H9 (cell line): ENCODE measurements around the gene IL10. TPM values are rescaled to one million over a fixed set of nuclear protein-coding genes. Genes with fewer than 3 reads are reported as not detected.

ENCODE experiments used
- DNase-seq: peaks from one replicate; pipeline ENCODE4 v3.0.0-alpha.2; 2017
- H2AFZ ChIP-seq: one replicate; pipeline ENCODE4 v1.6.1; 2013; ENCODE audit warnings: mild to moderate bottlenecking, low read length, control low read depth, moderate library complexity
- H2AK5ac ChIP-seq: 2 replicates; pipeline ENCODE4 v1.6.1; 2013; ENCODE audit warnings: low read length, control low read depth, mixed read lengths; ENCODE audit not compliant: insufficient read length
- H2BK120ac ChIP-seq: one replicate; pipeline ENCODE4 v1.6.1; 2013; ENCODE audit warnings: low read depth, mild to moderate bottlenecking, low read length, control low read depth, inconsistent platforms; ENCODE audit not compliant: poor library complexity, severe bottlenecking
- H2BK12ac ChIP-seq: 2 replicates; pipeline ENCODE4 v1.6.1; 2013; ENCODE audit warnings: low read length, control low read depth, mixed read lengths, low read depth; ENCODE audit not compliant: insufficient read length
- H2BK15ac ChIP-seq: 2 replicates; pipeline ENCODE4 v1.6.1; 2013; ENCODE audit warnings: low read depth, low read length, control low read depth
- H2BK20ac ChIP-seq: one replicate; pipeline ENCODE4 v1.6.1; 2013; ENCODE audit warnings: low read depth, mild to moderate bottlenecking, low read length, control low read depth, inconsistent platforms; ENCODE audit not compliant: poor library complexity, severe bottlenecking
- H2BK5ac ChIP-seq: 2 replicates; pipeline ENCODE4 v1.6.1; 2013; ENCODE audit warnings: low read length, control low read depth, mixed read lengths; ENCODE audit not compliant: insufficient read length
- H3K14ac ChIP-seq: 2 replicates; pipeline ENCODE4 v1.6.1; 2013; ENCODE audit warnings: low read length, control low read depth; ENCODE audit not compliant: insufficient read depth
- H3K18ac ChIP-seq: 2 replicates; pipeline ENCODE4 v1.6.1; 2013; ENCODE audit warnings: low read depth, mild to moderate bottlenecking, mixed read lengths, low read length, control low read depth; ENCODE audit not compliant: insufficient read length
- H3K23ac ChIP-seq: 2 replicates; pipeline ENCODE4 v1.6.1; 2013; ENCODE audit warnings: low read length, control low read depth, mixed read lengths, low read depth; ENCODE audit not compliant: insufficient read length
- H3K23me2 ChIP-seq: 2 replicates; pipeline ENCODE4 v1.6.1; 2013; ENCODE audit warnings: low read depth, mild to moderate bottlenecking, mixed read lengths, low read length, control low read depth; ENCODE audit not compliant: insufficient read length, poor library complexity, severe bottlenecking
- H3K27ac ChIP-seq: 2 replicates; pipeline ENCODE4 v1.5.1; 2013; ENCODE audit warnings: low read length, control low read depth, mixed read lengths, low read depth; ENCODE audit not compliant: insufficient read length
- H3K27me3 ChIP-seq: 2 replicates; pipeline ENCODE4 v1.6.1; 2013; ENCODE audit warnings: low read length, control low read depth, inconsistent platforms; ENCODE audit not compliant: insufficient read depth
- H3K4ac ChIP-seq: 2 replicates; pipeline ENCODE4 v1.6.1; 2013; ENCODE audit warnings: low read depth, mild to moderate bottlenecking, control low read depth, inconsistent platforms, low read length, moderate library complexity
- H3K4me1 ChIP-seq: 2 replicates; pipeline ENCODE4 v1.6.1; 2013; ENCODE audit warnings: low read length, control low read depth, inconsistent platforms; ENCODE audit not compliant: insufficient read depth
- H3K4me2 ChIP-seq: 2 replicates; pipeline ENCODE4 v1.6.1; 2013; ENCODE audit warnings: low read length, control low read depth, mixed read lengths; ENCODE audit not compliant: insufficient read length, insufficient read depth
- H3K56ac ChIP-seq: 2 replicates; pipeline ENCODE4 v1.6.1; 2013; ENCODE audit warnings: low read depth, mild to moderate bottlenecking, mixed read lengths, low read length, control low read depth; ENCODE audit not compliant: insufficient read length
- H3K79me1 ChIP-seq: 2 replicates; pipeline ENCODE4 v1.6.1; 2013; ENCODE audit warnings: low read depth, mild to moderate bottlenecking, moderate library complexity, low read length, control low read depth, inconsistent platforms; ENCODE audit not compliant: insufficient read depth, poor library complexity, severe bottlenecking
- H3K79me2 ChIP-seq: 2 replicates; pipeline ENCODE4 v1.6.1; 2013; ENCODE audit warnings: low read length, control low read depth, inconsistent platforms; ENCODE audit not compliant: insufficient read depth
- H3K9ac ChIP-seq: 2 replicates; pipeline ENCODE4 v1.6.1; 2013; ENCODE audit warnings: low read length, control low read depth, mixed read lengths; ENCODE audit not compliant: insufficient read length; ENCODE audit errors: extremely low read depth
- H3K9me3 ChIP-seq: one replicate; pipeline ENCODE4 v1.6.1; 2013; ENCODE audit warnings: low read depth, low read length, inconsistent platforms; ENCODE audit not compliant: control insufficient read depth
- H3T11ph ChIP-seq: one replicate; pipeline ENCODE4 v1.6.1; 2013; ENCODE audit warnings: mild to moderate bottlenecking, low read length, control low read depth, inconsistent platforms
- H4K20me1 ChIP-seq: one replicate; pipeline ENCODE4 v1.6.1; 2013; ENCODE audit not compliant: control insufficient read depth, insufficient read length, insufficient read depth
- H4K5ac ChIP-seq: 2 replicates; pipeline ENCODE4 v1.6.1; 2013; ENCODE audit warnings: low read depth, mild to moderate bottlenecking, mixed read lengths, low read length, control low read depth; ENCODE audit not compliant: insufficient read length
- H4K8ac ChIP-seq: replicated peaks from 2 replicates; pipeline ENCODE4 v1.6.1; 2013; ENCODE audit warnings: low read length, control low read depth, mixed read lengths, low read depth; ENCODE audit not compliant: insufficient read length
- H4K91ac ChIP-seq: 2 replicates; pipeline ENCODE4 v1.6.1; 2013; ENCODE audit warnings: low read depth, mild to moderate bottlenecking, moderate library complexity, mixed read lengths, low read length, control low read depth; ENCODE audit not compliant: insufficient read length
- H3K27ac Mint-ChIP-seq, 3 experiments: 2 replicates in 2 of 3; 3 replicates in 1 of 3; pipeline ENCODE4 v1.8.0; 2020 to 2021; ENCODE audit warnings: mixed read lengths in 3 of 3, mild to moderate bottlenecking in 1 of 3, moderate library complexity in 1 of 3
- H3K27me3 Mint-ChIP-seq: 2 replicates; pipeline ENCODE4 v1.8.0; 2021; ENCODE audit warnings: low read depth, mild to moderate bottlenecking, moderate library complexity, mixed read lengths
- H3K36me3 Mint-ChIP-seq, 3 experiments: 2 replicates in 2 of 3; 3 replicates in 1 of 3; pipeline ENCODE4 v1.8.0; 2020 to 2021; ENCODE audit warnings: low read depth in 3 of 3, mixed read lengths in 3 of 3; ENCODE audit not compliant: insufficient read depth in 1 of 3
- H3K4me1 Mint-ChIP-seq, 2 experiments: 2 replicates each; pipeline ENCODE4 v1.8.0; 2020; ENCODE audit warnings: mixed read lengths in 2 of 2
- H3K4me3 Mint-ChIP-seq, 2 experiments: 2 replicates in 1 of 2; 3 replicates in 1 of 2; pipeline ENCODE4 v1.8.0; 2020 to 2021; ENCODE audit warnings: mild to moderate bottlenecking in 2 of 2, mixed read lengths in 2 of 2, moderate library complexity in 1 of 2
- H3K9me3 Mint-ChIP-seq, 2 experiments: 2 replicates in 1 of 2; 3 replicates in 1 of 2; pipeline ENCODE4 v1.8.0; 2020; ENCODE audit warnings: mild to moderate bottlenecking in 2 of 2, mixed read lengths in 2 of 2, moderate library complexity in 1 of 2
- CTCF ChIP-seq: fragments of 200-600 bp; sonication (generic); conservative IDR thresholded peaks from 3 replicates; pipeline ENCODE4 v1.8.0; 2021; ENCODE audit warnings: antibody characterized with exemption, mild to moderate bottlenecking
- WGBS: extraction: QIAGEN DNeasy Blood & Tissue Kit; methylation state at CpG from one replicate; pipeline ENCODE4 v1.1.7; 2013; ENCODE audit warnings: missing lambda C conversion rate, low lambda C conversion rate, mixed read lengths; ENCODE audit not compliant: insufficient read length; ENCODE audit errors: extremely low coverage; 5-methylcytosine and 5-hydroxymethylcytosine counted together
- total RNA-seq: library from RNA; stranded (reverse); gene quantifications from 2 replicates; pipeline ENCODE4 v1.2.1, GENCODE V29; 2021

IL10 gene
- total RNA-seq, 1 experiment from 2014 or later = not detected

GRCh38 chr1:206783506-206783905 lies 11.2 kb upstream of the IL10 start:
- no peaks in the 10 kb centered on the region for H3K79me2 ChIP-seq
- H3K27ac Mint-ChIP-seq = no peak overlapping the region
- no peak overlapping the region for H4K5ac ChIP-seq
- no peak overlapping the region for H2BK15ac ChIP-seq
- H3K14ac ChIP-seq = no peak overlapping the region
- no peak overlapping the region for H2AK5ac ChIP-seq
- H3K4me3 Mint-ChIP-seq = no peak overlapping the region
- H3K27ac ChIP-seq = no peak overlapping the region
- no peak overlapping the region for H3K23ac ChIP-seq
- H3K4me1 Mint-ChIP-seq = peaks cover 6 to 14% of the 10 kb centered on the region in 2 experiments
- H4K91ac ChIP-seq = no peak overlapping the region
- DNase-seq = no peak
- no peak overlapping the region for H3T11ph ChIP-seq
- H3K9ac ChIP-seq = no peak overlapping the region
- H4K8ac ChIP-seq = no peak overlapping the region
- H3K9me3 Mint-ChIP-seq = no peaks in the 10 kb centered on the region
- H3K4ac ChIP-seq = no peak overlapping the region
- H3K36me3 Mint-ChIP-seq = no peaks in the 10 kb centered on the region
- H3K79me1 ChIP-seq = no peaks in the 10 kb centered on the region
- no peak for TF ChIP-seq CTCF
- no peaks in the 10 kb centered on the region for H3K23me2 ChIP-seq
- H3K18ac ChIP-seq = no peak overlapping the region
- peaks cover 19% of the 10 kb centered on the region for H3K27me3 Mint-ChIP-seq
- H4K20me1 ChIP-seq = no peaks in the 10 kb centered on the region
- H2BK20ac ChIP-seq = no peak overlapping the region
- H3K4me2 ChIP-seq = no peak overlapping the region
- H3K9me3 ChIP-seq = no peaks in the 10 kb centered on the region
- no peak overlapping the region for H2BK120ac ChIP-seq
- no peak overlapping the region for H2BK5ac ChIP-seq
- no peak overlapping the region for H3K56ac ChIP-seq
- H3K27me3 ChIP-seq = no peaks in the 10 kb centered on the region
- no peak overlapping the region for H2BK12ac ChIP-seq
- H3K4me1 ChIP-seq = no peaks in the 10 kb centered on the region
- no CpG with 5 or more reads among the region's 7 CpGs for WGBS
- no peak overlapping the region for H2AFZ ChIP-seq
